Measurements from ENCODE around the gene F10.

F10 gene

DNA sequence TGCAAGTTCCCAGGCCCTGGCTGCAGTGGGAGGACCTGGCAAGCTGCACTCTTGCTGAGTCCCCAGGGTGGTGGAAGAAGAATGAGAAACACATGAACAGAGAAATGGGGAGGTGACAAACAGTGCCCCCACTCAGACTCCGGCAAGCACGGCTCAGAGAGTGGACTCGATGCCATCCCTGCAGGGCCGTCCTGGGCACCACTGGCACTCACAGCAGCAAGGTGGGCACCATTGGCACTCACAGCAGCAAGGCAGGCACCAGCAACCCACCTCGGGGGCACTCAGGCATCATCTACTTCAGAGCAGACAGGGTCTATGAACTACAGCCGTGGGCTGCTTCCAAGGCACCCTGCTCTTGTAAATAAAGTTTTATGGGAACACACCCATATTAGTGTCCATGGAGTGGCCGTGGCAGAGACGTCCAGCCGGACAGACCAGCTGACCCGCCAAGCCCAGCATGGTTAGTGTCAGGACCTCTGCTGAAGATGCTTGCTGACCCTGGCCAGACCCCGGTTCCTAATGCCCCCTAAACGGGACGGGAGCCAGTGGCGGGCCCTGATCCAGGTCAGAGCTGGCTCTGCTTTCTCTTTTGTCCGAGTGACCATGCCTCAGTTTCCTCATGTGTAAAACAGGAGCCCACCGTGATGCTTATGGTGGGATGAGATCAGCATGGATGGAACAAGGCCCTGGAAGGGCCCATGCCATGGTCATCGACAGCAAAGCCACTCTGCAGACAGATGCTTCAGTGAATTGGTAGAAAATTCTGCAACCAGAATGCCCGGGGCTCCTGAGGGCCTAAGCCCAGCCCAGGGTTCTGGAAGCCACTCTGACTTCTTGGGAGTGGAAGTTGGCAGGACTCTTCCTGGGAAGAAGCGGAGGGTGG lies 2.1 kb upstream of the F10 start:
- no peaks in the 10 kb centered on the region for H3K36me3 ChIP-seq
- peak; percentile 8 for DNase-seq
- no peak overlapping the region for H3K4me3 ChIP-seq (ENCODE audit: low read depth, low read length)
- no peaks in the 10 kb centered on the region for H3K27me3 ChIP-seq (ENCODE audit: insufficient read depth, low read depth, severe bottlenecking)
- TF ChIP-seq, protein P1, sequence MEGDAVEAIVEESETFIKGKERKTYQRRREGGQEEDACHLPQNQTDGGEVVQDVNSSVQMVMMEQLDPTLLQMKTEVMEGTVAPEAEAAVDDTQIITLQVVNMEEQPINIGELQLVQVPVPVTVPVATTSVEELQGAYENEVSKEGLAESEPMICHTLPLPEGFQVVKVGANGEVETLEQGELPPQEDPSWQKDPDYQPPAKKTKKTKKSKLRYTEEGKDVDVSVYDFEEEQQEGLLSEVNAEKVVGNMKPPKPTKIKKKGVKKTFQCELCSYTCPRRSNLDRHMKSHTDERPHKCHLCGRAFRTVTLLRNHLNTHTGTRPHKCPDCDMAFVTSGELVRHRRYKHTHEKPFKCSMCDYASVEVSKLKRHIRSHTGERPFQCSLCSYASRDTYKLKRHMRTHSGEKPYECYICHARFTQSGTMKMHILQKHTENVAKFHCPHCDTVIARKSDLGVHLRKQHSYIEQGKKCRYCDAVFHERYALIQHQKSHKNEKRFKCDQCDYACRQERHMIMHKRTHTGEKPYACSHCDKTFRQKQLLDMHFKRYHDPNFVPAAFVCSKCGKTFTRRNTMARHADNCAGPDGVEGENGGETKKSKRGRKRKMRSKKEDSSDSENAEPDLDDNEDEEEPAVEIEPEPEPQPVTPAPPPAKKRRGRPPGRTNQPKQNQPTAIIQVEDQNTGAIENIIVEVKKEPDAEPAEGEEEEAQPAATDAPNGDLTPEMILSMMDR (IDR thresholded peaks at IDR 0.05; ENCODE audit: low read depth, low read length) = no peak
- H3K9me3 ChIP-seq (ENCODE audit: severe bottlenecking) = no peaks in the 10 kb centered on the region
- H3K27ac ChIP-seq = no peak overlapping the region

DNA sequence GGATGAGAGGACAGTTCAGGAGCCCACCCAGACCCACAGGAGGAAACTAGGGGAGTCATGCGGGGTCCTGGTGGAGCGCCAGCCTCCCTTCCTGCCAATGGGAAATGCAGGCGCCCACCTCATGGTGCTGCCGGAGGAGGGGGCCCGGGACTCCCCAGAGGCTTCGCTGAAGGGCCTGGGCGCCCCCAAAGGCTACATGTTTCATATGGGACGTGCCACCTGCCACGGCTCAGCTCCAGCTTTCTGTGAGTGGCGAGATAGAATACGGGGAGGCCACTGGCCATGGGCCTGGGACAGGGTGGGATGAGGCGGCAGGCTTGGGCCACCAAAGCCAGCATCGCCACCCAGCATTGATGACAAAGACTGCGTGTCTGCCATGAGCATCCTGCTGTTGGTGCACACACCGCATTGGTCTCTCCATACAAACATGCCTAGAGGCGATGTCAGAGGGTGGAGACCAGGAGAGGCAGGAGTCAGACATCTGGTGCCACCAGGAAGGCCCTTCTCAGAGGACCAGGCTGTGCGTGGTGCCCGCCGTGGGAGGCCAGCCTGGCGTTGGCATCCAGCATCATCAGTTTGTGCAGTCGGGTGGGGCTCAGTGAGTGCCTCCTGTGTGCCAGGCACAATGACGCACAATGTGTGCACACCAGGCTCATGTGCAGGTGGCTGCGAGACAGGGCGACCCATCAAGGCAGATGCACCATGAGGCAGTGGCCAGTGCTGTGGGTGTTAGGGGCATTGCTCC lies 1.2 kb upstream of the F10 start:
- DNase-seq = peak; percentile 12
- no peaks in the 10 kb centered on the region for H3K9me3 ChIP-seq (ENCODE audit: severe bottlenecking)
- no peak overlapping the region for H3K4me3 ChIP-seq (ENCODE audit: low read depth, low read length)
- H3K36me3 ChIP-seq = no peaks in the 10 kb centered on the region
- H3K27ac ChIP-seq = no peak overlapping the region
- H3K27me3 ChIP-seq (ENCODE audit: insufficient read depth, low read depth, severe bottlenecking) = no peaks in the 10 kb centered on the region
- TF ChIP-seq, protein P1 (IDR thresholded peaks at IDR 0.05; ENCODE audit: low read depth, low read length) = no peak

DNA sequence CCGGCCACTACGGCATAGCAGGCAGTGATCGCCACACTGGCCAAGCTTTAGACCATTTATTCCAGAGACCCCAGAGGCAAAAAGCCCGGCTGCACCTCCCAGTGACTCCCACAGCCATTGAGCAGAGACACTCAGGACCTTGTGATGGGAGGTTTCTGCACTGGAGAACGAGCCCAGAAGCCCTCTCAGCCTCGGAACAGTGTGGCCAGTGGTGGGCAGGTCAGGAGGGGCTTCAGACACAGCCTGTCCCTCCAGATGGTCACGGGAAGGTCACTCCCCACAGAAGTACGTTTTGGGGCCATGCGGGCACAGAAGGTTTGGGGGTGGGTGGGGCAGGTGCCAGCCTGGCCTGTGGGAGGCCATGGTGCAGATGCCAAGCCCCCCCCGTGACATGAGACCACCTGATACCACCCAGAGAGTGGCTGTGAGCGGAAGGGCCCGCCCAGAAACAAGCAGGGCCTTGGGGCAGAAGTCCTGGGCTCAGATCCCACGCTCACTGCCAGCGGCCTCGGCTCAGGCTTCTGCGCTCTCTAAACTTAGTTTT lies 599 bp upstream of the F10 start:
- no peaks in the 10 kb centered on the region for H3K27me3 ChIP-seq (ENCODE audit: insufficient read depth, low read depth, severe bottlenecking)
- no peaks in the 10 kb centered on the region for H3K36me3 ChIP-seq
- TF ChIP-seq, protein P1 (IDR thresholded peaks at IDR 0.05; ENCODE audit: low read depth, low read length) = no peak
- H3K27ac ChIP-seq = no peak overlapping the region
- no peaks in the 10 kb centered on the region for H3K9me3 ChIP-seq (ENCODE audit: severe bottlenecking)
- no peak overlapping the region for H3K4me3 ChIP-seq (ENCODE audit: low read depth, low read length)
- peak; percentile 9 for DNase-seq

DNA sequence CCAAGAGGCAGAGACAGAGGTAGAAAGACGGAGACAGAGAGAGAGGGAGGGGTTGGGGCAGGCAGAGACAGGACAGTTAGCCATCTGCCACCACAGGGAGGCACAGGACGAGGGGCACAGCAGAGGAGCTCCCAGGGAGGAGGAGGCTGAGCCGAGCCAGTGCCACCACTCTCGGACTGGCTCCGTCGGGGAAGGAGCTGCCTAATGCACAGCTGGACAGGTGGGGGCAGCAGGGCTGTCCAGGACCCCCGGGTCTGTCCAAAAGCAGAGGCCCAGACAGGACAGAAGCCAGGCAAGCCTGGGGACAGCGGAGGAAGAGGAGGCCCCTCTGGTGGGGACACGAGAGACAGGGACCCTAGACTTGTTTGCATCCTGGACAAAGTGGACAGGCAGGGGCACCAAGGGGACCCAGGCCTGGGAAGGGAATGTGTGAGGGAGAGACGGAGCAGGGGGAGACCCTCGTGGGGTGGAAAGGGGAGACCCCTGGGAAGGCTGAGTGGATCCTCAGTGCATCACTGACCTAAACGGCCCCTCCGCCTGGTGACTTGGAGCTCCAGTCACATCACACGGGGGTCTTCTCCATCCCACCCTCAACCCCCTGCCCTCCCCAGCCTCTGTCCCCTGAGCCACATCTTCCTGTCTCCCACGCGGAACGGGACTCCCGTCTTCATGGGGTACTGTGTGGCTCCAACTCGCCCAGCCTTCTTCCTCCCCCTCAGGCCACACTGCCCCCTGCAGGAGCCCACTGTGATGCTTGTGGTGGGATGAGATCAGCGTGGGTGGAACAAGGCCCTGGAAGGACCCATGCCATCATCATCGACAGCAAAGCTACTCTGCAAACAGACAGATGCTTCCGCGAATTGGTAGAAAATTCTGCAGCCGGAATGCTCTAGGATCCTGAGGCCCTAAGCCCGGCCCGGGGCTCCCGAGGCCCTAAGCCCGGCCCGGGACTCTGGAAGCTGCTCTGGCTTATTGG lies 915 bp downstream of the F10 start:
- no peak overlapping the region; the same call in 1 of the 2 replicates for H3K4me3 ChIP-seq (ENCODE audit: low read depth, low read length)

More for the DNA sequence above, 915 bp downstream of the F10 start:
- H3K36me3 ChIP-seq = no peaks in the 10 kb centered on the region
- H3K27ac ChIP-seq = peak overlapping the region; percentile 33
- TF ChIP-seq, protein P1 (IDR thresholded peaks at IDR 0.05; ENCODE audit: low read depth, low read length) = peak; percentile 88
- peak; percentile 73 for DNase-seq
- H3K9me3 ChIP-seq (ENCODE audit: severe bottlenecking) = no peaks in the 10 kb centered on the region
- H3K27me3 ChIP-seq (ENCODE audit: insufficient read depth, low read depth, severe bottlenecking) = no peaks in the 10 kb centered on the region

Data from WERI-Rb-1 (cell line).